H9 (cell line): ENCODE results near the gene ATP2A2. TPM values are rescaled to one million over a fixed set of nuclear protein-coding genes. Genes with fewer than 3 reads are reported as not detected.

Experiments
- DNase-seq: peaks from one replicate; pipeline ENCODE4 v3.0.0-alpha.2; 2017
- H2AFZ ChIP-seq: one replicate; pipeline ENCODE4 v1.6.1; 2013; ENCODE audit warnings: mild to moderate bottlenecking, low read length, control low read depth, moderate library complexity
- H2AK5ac ChIP-seq: 2 replicates; pipeline ENCODE4 v1.6.1; 2013; ENCODE audit warnings: low read length, control low read depth, mixed read lengths; ENCODE audit not compliant: insufficient read length
- H2BK120ac ChIP-seq: one replicate; pipeline ENCODE4 v1.6.1; 2013; ENCODE audit warnings: low read depth, mild to moderate bottlenecking, low read length, control low read depth, inconsistent platforms; ENCODE audit not compliant: poor library complexity, severe bottlenecking
- H2BK12ac ChIP-seq: 2 replicates; pipeline ENCODE4 v1.6.1; 2013; ENCODE audit warnings: low read length, control low read depth, mixed read lengths, low read depth; ENCODE audit not compliant: insufficient read length
- H2BK15ac ChIP-seq: 2 replicates; pipeline ENCODE4 v1.6.1; 2013; ENCODE audit warnings: low read depth, low read length, control low read depth
- H2BK20ac ChIP-seq: one replicate; pipeline ENCODE4 v1.6.1; 2013; ENCODE audit warnings: low read depth, mild to moderate bottlenecking, low read length, control low read depth, inconsistent platforms; ENCODE audit not compliant: poor library complexity, severe bottlenecking
- H2BK5ac ChIP-seq: 2 replicates; pipeline ENCODE4 v1.6.1; 2013; ENCODE audit warnings: low read length, control low read depth, mixed read lengths; ENCODE audit not compliant: insufficient read length
- H3K14ac ChIP-seq: 2 replicates; pipeline ENCODE4 v1.6.1; 2013; ENCODE audit warnings: low read length, control low read depth; ENCODE audit not compliant: insufficient read depth
- H3K18ac ChIP-seq: 2 replicates; pipeline ENCODE4 v1.6.1; 2013; ENCODE audit warnings: low read depth, mild to moderate bottlenecking, mixed read lengths, low read length, control low read depth; ENCODE audit not compliant: insufficient read length
- H3K23ac ChIP-seq: 2 replicates; pipeline ENCODE4 v1.6.1; 2013; ENCODE audit warnings: low read length, control low read depth, mixed read lengths, low read depth; ENCODE audit not compliant: insufficient read length
- H3K23me2 ChIP-seq: 2 replicates; pipeline ENCODE4 v1.6.1; 2013; ENCODE audit warnings: low read depth, mild to moderate bottlenecking, mixed read lengths, low read length, control low read depth; ENCODE audit not compliant: insufficient read length, poor library complexity, severe bottlenecking
- H3K27ac ChIP-seq: 2 replicates; pipeline ENCODE4 v1.5.1; 2013; ENCODE audit warnings: low read length, control low read depth, mixed read lengths, low read depth; ENCODE audit not compliant: insufficient read length
- H3K27me3 ChIP-seq: 2 replicates; pipeline ENCODE4 v1.6.1; 2013; ENCODE audit warnings: low read length, control low read depth, inconsistent platforms; ENCODE audit not compliant: insufficient read depth
- H3K4ac ChIP-seq: 2 replicates; pipeline ENCODE4 v1.6.1; 2013; ENCODE audit warnings: low read depth, mild to moderate bottlenecking, control low read depth, inconsistent platforms, low read length, moderate library complexity
- H3K4me1 ChIP-seq: 2 replicates; pipeline ENCODE4 v1.6.1; 2013; ENCODE audit warnings: low read length, control low read depth, inconsistent platforms; ENCODE audit not compliant: insufficient read depth
- H3K4me2 ChIP-seq: 2 replicates; pipeline ENCODE4 v1.6.1; 2013; ENCODE audit warnings: low read length, control low read depth, mixed read lengths; ENCODE audit not compliant: insufficient read length, insufficient read depth
- H3K56ac ChIP-seq: 2 replicates; pipeline ENCODE4 v1.6.1; 2013; ENCODE audit warnings: low read depth, mild to moderate bottlenecking, mixed read lengths, low read length, control low read depth; ENCODE audit not compliant: insufficient read length
- H3K79me1 ChIP-seq: 2 replicates; pipeline ENCODE4 v1.6.1; 2013; ENCODE audit warnings: low read depth, mild to moderate bottlenecking, moderate library complexity, low read length, control low read depth, inconsistent platforms; ENCODE audit not compliant: insufficient read depth, poor library complexity, severe bottlenecking
- H3K79me2 ChIP-seq: 2 replicates; pipeline ENCODE4 v1.6.1; 2013; ENCODE audit warnings: low read length, control low read depth, inconsistent platforms; ENCODE audit not compliant: insufficient read depth
- H3K9ac ChIP-seq: 2 replicates; pipeline ENCODE4 v1.6.1; 2013; ENCODE audit warnings: low read length, control low read depth, mixed read lengths; ENCODE audit not compliant: insufficient read length; ENCODE audit errors: extremely low read depth
- H3K9me3 ChIP-seq: one replicate; pipeline ENCODE4 v1.6.1; 2013; ENCODE audit warnings: low read depth, low read length, inconsistent platforms; ENCODE audit not compliant: control insufficient read depth
- H3T11ph ChIP-seq: one replicate; pipeline ENCODE4 v1.6.1; 2013; ENCODE audit warnings: mild to moderate bottlenecking, low read length, control low read depth, inconsistent platforms
- H4K20me1 ChIP-seq: one replicate; pipeline ENCODE4 v1.6.1; 2013; ENCODE audit not compliant: control insufficient read depth, insufficient read length, insufficient read depth
- H4K5ac ChIP-seq: 2 replicates; pipeline ENCODE4 v1.6.1; 2013; ENCODE audit warnings: low read depth, mild to moderate bottlenecking, mixed read lengths, low read length, control low read depth; ENCODE audit not compliant: insufficient read length
- H4K8ac ChIP-seq: replicated peaks from 2 replicates; pipeline ENCODE4 v1.6.1; 2013; ENCODE audit warnings: low read length, control low read depth, mixed read lengths, low read depth; ENCODE audit not compliant: insufficient read length
- H4K91ac ChIP-seq: 2 replicates; pipeline ENCODE4 v1.6.1; 2013; ENCODE audit warnings: low read depth, mild to moderate bottlenecking, moderate library complexity, mixed read lengths, low read length, control low read depth; ENCODE audit not compliant: insufficient read length
- H3K27ac Mint-ChIP-seq, 3 experiments: 2 replicates in 2 of 3; 3 replicates in 1 of 3; pipeline ENCODE4 v1.8.0; 2020 to 2021; ENCODE audit warnings: mixed read lengths in 3 of 3, mild to moderate bottlenecking in 1 of 3, moderate library complexity in 1 of 3
- H3K27me3 Mint-ChIP-seq: 2 replicates; pipeline ENCODE4 v1.8.0; 2021; ENCODE audit warnings: low read depth, mild to moderate bottlenecking, moderate library complexity, mixed read lengths
- H3K36me3 Mint-ChIP-seq, 3 experiments: 2 replicates in 2 of 3; 3 replicates in 1 of 3; pipeline ENCODE4 v1.8.0; 2020 to 2021; ENCODE audit warnings: low read depth in 3 of 3, mixed read lengths in 3 of 3; ENCODE audit not compliant: insufficient read depth in 1 of 3
- H3K4me1 Mint-ChIP-seq, 2 experiments: 2 replicates each; pipeline ENCODE4 v1.8.0; 2020; ENCODE audit warnings: mixed read lengths in 2 of 2
- H3K4me3 Mint-ChIP-seq, 2 experiments: 2 replicates in 1 of 2; 3 replicates in 1 of 2; pipeline ENCODE4 v1.8.0; 2020 to 2021; ENCODE audit warnings: mild to moderate bottlenecking in 2 of 2, mixed read lengths in 2 of 2, moderate library complexity in 1 of 2
- H3K9me3 Mint-ChIP-seq, 2 experiments: 2 replicates in 1 of 2; 3 replicates in 1 of 2; pipeline ENCODE4 v1.8.0; 2020; ENCODE audit warnings: mild to moderate bottlenecking in 2 of 2, mixed read lengths in 2 of 2, moderate library complexity in 1 of 2
- WGBS: extraction: QIAGEN DNeasy Blood & Tissue Kit; methylation state at CpG from one replicate; pipeline ENCODE4 v1.1.7; 2013; ENCODE audit warnings: missing lambda C conversion rate, low lambda C conversion rate, mixed read lengths; ENCODE audit not compliant: insufficient read length; ENCODE audit errors: extremely low coverage; 5-methylcytosine and 5-hydroxymethylcytosine counted together
- total RNA-seq: library from RNA; stranded (reverse); gene quantifications from 2 replicates; pipeline ENCODE4 v1.2.1, GENCODE V29; 2021
- TF ChIP-seq, protein P1 (sequence below): fragments of 200-600 bp; sonication (generic); conservative IDR thresholded peaks from 3 replicates; pipeline ENCODE4 v1.8.0; 2021; ENCODE audit warnings: antibody characterized with exemption, mild to moderate bottlenecking

Gene ATP2A2
- total RNA-seq, 1 experiment from 2014 or later: 257 TPM

- Histone ChIP-seq H2AFZ (no peak overlapping the region), H3K18ac (no peak overlapping the region), H3K56ac (no peak overlapping the region), H3K27ac (no peak overlapping the region), H3K4me2 (no peak overlapping the region), H2BK15ac (no peak overlapping the region), H3K27me3 (no peaks in the 10 kb centered on the region), H3K4me1 (no peaks in the 10 kb centered on the region), H2BK120ac (no peak overlapping the region), H2BK5ac (no peak overlapping the region), H2BK12ac (no peak overlapping the region), H2BK20ac (no peak overlapping the region), H4K8ac (no peak overlapping the region), H4K5ac (no peak overlapping the region), H4K91ac (no peak overlapping the region), H3K23me2 (no peaks in the 10 kb centered on the region), H3K9me3 (no peaks in the 10 kb centered on the region), H3T11ph (no peak overlapping the region), H4K20me1 (no peaks in the 10 kb centered on the region), H3K9ac (no peak overlapping the region), H3K79me2 (no peaks in the 10 kb centered on the region), H3K4ac (no peak overlapping the region), H2AK5ac (no peak overlapping the region), H3K79me1 (no peaks in the 10 kb centered on the region), H3K14ac (no peak overlapping the region), H3K23ac (no peak overlapping the region)
- H3K36me3 Mint-ChIP-seq: peaks cover 0 to 2% (median 0%) of the 10 kb centered on the region in 3 experiments; a peak in 1 of 7 replicates
- TF ChIP-seq, protein P1, sequence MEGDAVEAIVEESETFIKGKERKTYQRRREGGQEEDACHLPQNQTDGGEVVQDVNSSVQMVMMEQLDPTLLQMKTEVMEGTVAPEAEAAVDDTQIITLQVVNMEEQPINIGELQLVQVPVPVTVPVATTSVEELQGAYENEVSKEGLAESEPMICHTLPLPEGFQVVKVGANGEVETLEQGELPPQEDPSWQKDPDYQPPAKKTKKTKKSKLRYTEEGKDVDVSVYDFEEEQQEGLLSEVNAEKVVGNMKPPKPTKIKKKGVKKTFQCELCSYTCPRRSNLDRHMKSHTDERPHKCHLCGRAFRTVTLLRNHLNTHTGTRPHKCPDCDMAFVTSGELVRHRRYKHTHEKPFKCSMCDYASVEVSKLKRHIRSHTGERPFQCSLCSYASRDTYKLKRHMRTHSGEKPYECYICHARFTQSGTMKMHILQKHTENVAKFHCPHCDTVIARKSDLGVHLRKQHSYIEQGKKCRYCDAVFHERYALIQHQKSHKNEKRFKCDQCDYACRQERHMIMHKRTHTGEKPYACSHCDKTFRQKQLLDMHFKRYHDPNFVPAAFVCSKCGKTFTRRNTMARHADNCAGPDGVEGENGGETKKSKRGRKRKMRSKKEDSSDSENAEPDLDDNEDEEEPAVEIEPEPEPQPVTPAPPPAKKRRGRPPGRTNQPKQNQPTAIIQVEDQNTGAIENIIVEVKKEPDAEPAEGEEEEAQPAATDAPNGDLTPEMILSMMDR: no peak
- H3K27ac Mint-ChIP-seq: peak overlapping the region in 1 of 3 experiments; percentile 79; a peak in 2 of 7 replicates
- peaks cover 9 to 20% of the 10 kb centered on the region in 2 experiments for H3K4me1 Mint-ChIP-seq
- H3K9me3 Mint-ChIP-seq: peaks cover 0 to 1% of the 10 kb centered on the region in 2 experiments; a peak in 1 of 5 replicates
- no peak overlapping the region for H3K4me3 Mint-ChIP-seq
- H3K27me3 Mint-ChIP-seq: no peaks in the 10 kb centered on the region
- DNase-seq: no peak
- no CpG with 5 or more reads among the region's 7 CpGs for WGBS
Observed at GRCh38 chr12:110251381-110251780, 29.7 kb upstream of the ATP2A2 start.
